Measurements from ENCODE around the gene TBC1D24. TPM values are rescaled to one million over a fixed set of nuclear protein-coding genes. Genes with fewer than 3 reads are reported as not detected.

TBC1D24 gene
- total RNA-seq, 4 donors from 2014 or later = 8.7 to 14.8 (median 9.9) TPM

DNA sequence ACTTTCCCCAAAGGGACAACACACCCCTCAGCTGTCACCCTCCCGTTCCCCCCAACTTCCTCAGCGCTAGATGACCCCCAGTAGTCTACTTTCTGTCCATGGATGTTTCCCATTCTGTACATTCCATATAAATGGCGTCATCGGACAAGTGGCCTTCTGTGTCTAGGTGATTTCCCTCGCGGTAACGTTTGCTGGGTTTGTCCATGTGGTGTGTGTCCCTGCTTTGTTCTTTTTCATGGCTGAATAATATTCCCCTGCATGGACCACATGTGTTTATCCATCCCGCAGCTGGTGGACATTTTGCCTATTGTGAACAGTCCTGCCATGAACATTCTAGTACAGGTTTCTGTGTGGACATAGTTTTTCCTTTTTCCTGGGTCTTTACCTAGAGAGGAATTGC, 22.3 kb upstream of the TBC1D24 start:
- TF ChIP-seq, protein P1, sequence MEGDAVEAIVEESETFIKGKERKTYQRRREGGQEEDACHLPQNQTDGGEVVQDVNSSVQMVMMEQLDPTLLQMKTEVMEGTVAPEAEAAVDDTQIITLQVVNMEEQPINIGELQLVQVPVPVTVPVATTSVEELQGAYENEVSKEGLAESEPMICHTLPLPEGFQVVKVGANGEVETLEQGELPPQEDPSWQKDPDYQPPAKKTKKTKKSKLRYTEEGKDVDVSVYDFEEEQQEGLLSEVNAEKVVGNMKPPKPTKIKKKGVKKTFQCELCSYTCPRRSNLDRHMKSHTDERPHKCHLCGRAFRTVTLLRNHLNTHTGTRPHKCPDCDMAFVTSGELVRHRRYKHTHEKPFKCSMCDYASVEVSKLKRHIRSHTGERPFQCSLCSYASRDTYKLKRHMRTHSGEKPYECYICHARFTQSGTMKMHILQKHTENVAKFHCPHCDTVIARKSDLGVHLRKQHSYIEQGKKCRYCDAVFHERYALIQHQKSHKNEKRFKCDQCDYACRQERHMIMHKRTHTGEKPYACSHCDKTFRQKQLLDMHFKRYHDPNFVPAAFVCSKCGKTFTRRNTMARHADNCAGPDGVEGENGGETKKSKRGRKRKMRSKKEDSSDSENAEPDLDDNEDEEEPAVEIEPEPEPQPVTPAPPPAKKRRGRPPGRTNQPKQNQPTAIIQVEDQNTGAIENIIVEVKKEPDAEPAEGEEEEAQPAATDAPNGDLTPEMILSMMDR (IDR thresholded peaks at IDR 0.05 in 4 of 5, conservative IDR thresholded peaks at IDR 0.05 in 1 of 5) = no peak
- no peak for TF ChIP-seq POLR2A (IDR thresholded peaks at IDR 0.05)
- H3K4me1 ChIP-seq = no peaks in the 10 kb centered on the region
- H3K36me3 ChIP-seq = no peaks in the 10 kb centered on the region
- H3K27ac ChIP-seq = no peak overlapping the region
- no peak overlapping the region for H3K4me3 ChIP-seq
- no peak for DNase-seq
- no peaks in the 10 kb centered on the region for H3K27me3 ChIP-seq
- no peak for ATAC-seq
- in situ Hi-C loops (cut with MboI; ENCODE audit: low sequenced_read_pairs in 4 of 4) (no loop called here), intact Hi-C loops (cut with DNase I; ENCODE audit: low total_unique reads) (no loop called here)
- H3K9me3 ChIP-seq = no peaks in the 10 kb centered on the region

- intact Hi-C loops (cut with DNase I; ENCODE audit: low total_unique reads) = no loop called here
- DNase-seq = no peak
- no peak for ATAC-seq
- in situ Hi-C loops (cut with MboI; ENCODE audit: low sequenced_read_pairs in 4 of 4) = no loop called here
- Histone ChIP-seq H3K4me1 (peaks cover 2 to 10% of the 10 kb centered on the region in 2 donors), H3K27ac (no peak overlapping the region), H3K4me3 (no peak overlapping the region), H3K27me3 (no peaks in the 10 kb centered on the region), H3K9me3 (no peaks in the 10 kb centered on the region), H3K36me3 (no peaks in the 10 kb centered on the region)
- no peak for TF ChIP-seq POLR2A (IDR thresholded peaks at IDR 0.05)
- TF ChIP-seq, protein P1 (IDR thresholded peaks at IDR 0.05 in 4 of 5, conservative IDR thresholded peaks at IDR 0.05 in 1 of 5) = no peak
Observed at GRCh38 chr16:2455081-2455845, 19.7 kb upstream of the TBC1D24 start.

DNA sequence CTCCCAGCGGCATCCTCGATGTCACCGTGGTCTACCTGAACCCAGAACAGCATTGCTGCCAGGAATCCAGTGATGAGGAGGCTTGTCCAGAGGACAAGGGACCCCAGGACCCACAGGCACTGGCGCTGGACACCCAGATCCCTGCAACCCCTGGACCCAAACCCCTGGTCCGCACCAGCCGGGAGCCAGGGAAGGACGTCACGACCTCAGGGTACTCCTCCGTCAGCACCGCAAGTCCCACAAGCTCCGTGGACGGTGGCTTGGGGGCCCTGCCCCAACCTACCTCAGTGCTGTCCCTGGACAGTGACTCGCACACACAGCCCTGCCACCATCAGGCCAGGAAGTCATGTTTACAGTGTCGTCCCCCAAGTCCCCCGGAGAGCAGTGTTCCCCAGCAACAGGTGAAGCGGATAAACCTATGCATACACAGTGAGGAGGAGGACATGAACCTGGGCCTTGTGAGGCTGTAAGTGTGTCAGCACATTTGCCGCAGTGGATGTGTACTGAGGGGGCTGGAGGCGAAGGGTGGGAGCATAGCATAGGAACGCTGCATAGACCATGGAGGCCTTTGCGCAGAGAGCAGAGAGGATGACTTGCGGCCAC, 18.3 kb upstream of the TBC1D24 start:
- in situ Hi-C loops (cut with MboI; ENCODE audit: low sequenced_read_pairs in 4 of 4) = no loop called here
- no peak for DNase-seq
- no peaks in the 10 kb centered on the region for H3K27me3 ChIP-seq
- H3K4me3 ChIP-seq = no peak overlapping the region
- intact Hi-C loops (cut with DNase I; ENCODE audit: low total_unique reads) = no loop called here
- peaks cover 4 to 13% of the 10 kb centered on the region in 2 donors for H3K4me1 ChIP-seq
- H3K36me3 ChIP-seq = no peaks in the 10 kb centered on the region
- H3K9me3 ChIP-seq = no peaks in the 10 kb centered on the region
- TF ChIP-seq, protein P1 (IDR thresholded peaks at IDR 0.05 in 4 of 5, conservative IDR thresholded peaks at IDR 0.05 in 1 of 5) = no peak
- TF ChIP-seq POLR2A (IDR thresholded peaks at IDR 0.05) = no peak
- ATAC-seq = no peak
- H3K27ac ChIP-seq = no peak overlapping the region

DNA sequence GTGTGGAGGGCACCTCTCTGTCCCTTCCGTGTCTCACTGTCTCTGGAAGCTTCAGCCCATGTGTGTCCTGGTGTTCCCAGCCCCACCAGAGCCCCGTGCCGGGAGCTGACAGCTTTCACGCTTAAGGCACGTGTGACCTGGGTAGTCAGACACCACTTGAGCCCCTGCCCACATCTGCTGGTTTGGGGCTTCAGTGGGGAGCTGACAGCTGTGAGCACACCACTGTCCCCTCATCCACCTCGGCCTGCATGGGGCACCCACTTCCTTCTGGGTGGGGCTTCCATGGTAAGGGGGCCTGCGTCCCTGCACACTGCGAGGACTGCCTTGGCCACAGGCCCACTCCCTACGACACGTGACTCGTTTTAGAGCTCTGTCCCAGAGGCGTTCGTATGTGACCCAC, 17.7 kb upstream of the TBC1D24 start:
- H3K27me3 ChIP-seq = no peaks in the 10 kb centered on the region
- no peak for DNase-seq
- no peaks in the 10 kb centered on the region for H3K36me3 ChIP-seq
- in situ Hi-C loops (cut with MboI; ENCODE audit: low sequenced_read_pairs in 4 of 4) (no loop called here), intact Hi-C loops (cut with DNase I; ENCODE audit: low total_unique reads) (no loop called here)
- peaks cover 4 to 13% of the 10 kb centered on the region in 2 donors for H3K4me1 ChIP-seq
- TF ChIP-seq POLR2A (IDR thresholded peaks at IDR 0.05) = no peak
- TF ChIP-seq, protein P1 (IDR thresholded peaks at IDR 0.05 in 4 of 5, conservative IDR thresholded peaks at IDR 0.05 in 1 of 5) = no peak
- H3K27ac ChIP-seq = no peak overlapping the region
- H3K4me3 ChIP-seq = no peak overlapping the region
- ATAC-seq = no peak
- no peaks in the 10 kb centered on the region for H3K9me3 ChIP-seq
